ENCODE data around the gene BASP1. TPM values are rescaled to one million over a fixed set of nuclear protein-coding genes. Genes with fewer than 3 reads are reported as not detected.

Gene BASP1
- total RNA-seq, 1 donor from 2014 or later: 86.3 TPM

GRCh38 chr5:17295671-17296070 is 78.2 kb downstream of the BASP1 start:
- peaks cover 3% of the 10 kb centered on the region for H3K9me3 Mint-ChIP-seq (ENCODE audit: low read depth)
- H3K27me3 Mint-ChIP-seq: peaks cover 13% of the 10 kb centered on the region
- H3K4me3 Mint-ChIP-seq (ENCODE audit: low read depth): no peak overlapping the region
- no peaks in the 10 kb centered on the region for H3K36me3 Mint-ChIP-seq (ENCODE audit: insufficient read depth)
- no peak for TF ChIP-seq CTCF (IDR thresholded peaks at IDR 0.05; ENCODE audit: unreplicated experiment)
- no peak overlapping the region for H3K27ac Mint-ChIP-seq
- DNase-seq (ENCODE audit: low spot score, unreplicated experiment): no peak
- peaks cover 5% of the 10 kb centered on the region for H3K4me1 Mint-ChIP-seq (ENCODE audit: low read depth)

- no peaks in the 10 kb centered on the region for H3K36me3 Mint-ChIP-seq (ENCODE audit: insufficient read depth)
- H3K9me3 Mint-ChIP-seq (ENCODE audit: low read depth): no peaks in the 10 kb centered on the region
- no peak for DNase-seq (ENCODE audit: low spot score, unreplicated experiment)
- H3K4me1 Mint-ChIP-seq (ENCODE audit: low read depth): peaks cover 25% of the 10 kb centered on the region
- peaks cover 22% of the 10 kb centered on the region for H3K27me3 Mint-ChIP-seq
- H3K4me3 Mint-ChIP-seq (ENCODE audit: low read depth): no peak overlapping the region
- no peak for TF ChIP-seq CTCF (IDR thresholded peaks at IDR 0.05; ENCODE audit: unreplicated experiment)
- no peak overlapping the region for H3K27ac Mint-ChIP-seq
Observed at GRCh38 chr5:17302106-17302505, 84.7 kb downstream of the BASP1 start.

GRCh38 chr5:17302604-17303003 is 85.2 kb downstream of the BASP1 start:
- Mint-ChIP-seq H3K36me3 (ENCODE audit: insufficient read depth) (no peaks in the 10 kb centered on the region), H3K27ac (no peak overlapping the region), H3K4me1 (ENCODE audit: low read depth) (peaks cover 25% of the 10 kb centered on the region), H3K27me3 (peaks cover 22% of the 10 kb centered on the region), H3K4me3 (ENCODE audit: low read depth) (no peak overlapping the region), H3K9me3 (ENCODE audit: low read depth) (no peaks in the 10 kb centered on the region)
- DNase-seq (ENCODE audit: low spot score, unreplicated experiment): no peak
- no peak for TF ChIP-seq CTCF (IDR thresholded peaks at IDR 0.05; ENCODE audit: unreplicated experiment)

- no peak overlapping the region for H3K4me3 Mint-ChIP-seq (ENCODE audit: low read depth)
- H3K4me1 Mint-ChIP-seq (ENCODE audit: low read depth): peaks cover 20% of the 10 kb centered on the region
- no peak overlapping the region for H3K27ac Mint-ChIP-seq
- DNase-seq (ENCODE audit: low spot score, unreplicated experiment): no peak
- TF ChIP-seq CTCF (IDR thresholded peaks at IDR 0.05; ENCODE audit: unreplicated experiment): no peak
- no peaks in the 10 kb centered on the region for H3K36me3 Mint-ChIP-seq (ENCODE audit: insufficient read depth)
- H3K9me3 Mint-ChIP-seq (ENCODE audit: low read depth): no peaks in the 10 kb centered on the region
- H3K27me3 Mint-ChIP-seq: peaks cover 22% of the 10 kb centered on the region
Observed at GRCh38 chr5:17304282-17304681, 86.9 kb downstream of the BASP1 start.

- Mint-ChIP-seq H3K4me1 (ENCODE audit: low read depth) (peaks cover 20% of the 10 kb centered on the region), H3K4me3 (ENCODE audit: low read depth) (no peak overlapping the region), H3K27ac (peak overlapping the region; percentile 56), H3K27me3 (peaks cover 22% of the 10 kb centered on the region), H3K36me3 (ENCODE audit: insufficient read depth) (no peaks in the 10 kb centered on the region), H3K9me3 (ENCODE audit: low read depth) (no peaks in the 10 kb centered on the region)
- TF ChIP-seq CTCF (IDR thresholded peaks at IDR 0.05; ENCODE audit: unreplicated experiment): no peak
- DNase-seq (ENCODE audit: low spot score, unreplicated experiment): no peak
Observed at GRCh38 chr5:17305017-17305416, 87.6 kb downstream of the BASP1 start.

Data from progenitor cell of endocrine pancreas (in vitro differentiated cells).